Endothelial cell of umbilical vein (primary cell): ENCODE results near the gene UBL5.

Experiments
- POLR2A ChIP-seq: IDR thresholded peaks from 2 replicates; pipeline ENCODE4 v1.6.1; 2012; ENCODE audit warnings: low read depth, mild to moderate bottlenecking, control low read depth, low read length
- TF ChIP-seq, protein P1 (sequence below), 2 donors: IDR thresholded peaks; 1 replicate in 1 of 2; 2 replicates in 1 of 2; pipeline ENCODE4 v1.5.1; 2011; ENCODE audit warnings: low read length in 2 of 2, mild to moderate bottlenecking in 2 of 2, moderate library complexity in 2 of 2, control low read depth in 1 of 2, inconsistent platforms in 1 of 2, low read depth in 1 of 2; ENCODE audit not compliant: insufficient read depth in 1 of 2; ENCODE audit errors: extremely low read depth in 1 of 2
- TF ChIP-seq, protein P2 (sequence below): IDR thresholded peaks from 2 replicates; pipeline ENCODE4 v1.6.1; 2011; ENCODE audit not compliant: insufficient read depth, insufficient read length

DNA sequence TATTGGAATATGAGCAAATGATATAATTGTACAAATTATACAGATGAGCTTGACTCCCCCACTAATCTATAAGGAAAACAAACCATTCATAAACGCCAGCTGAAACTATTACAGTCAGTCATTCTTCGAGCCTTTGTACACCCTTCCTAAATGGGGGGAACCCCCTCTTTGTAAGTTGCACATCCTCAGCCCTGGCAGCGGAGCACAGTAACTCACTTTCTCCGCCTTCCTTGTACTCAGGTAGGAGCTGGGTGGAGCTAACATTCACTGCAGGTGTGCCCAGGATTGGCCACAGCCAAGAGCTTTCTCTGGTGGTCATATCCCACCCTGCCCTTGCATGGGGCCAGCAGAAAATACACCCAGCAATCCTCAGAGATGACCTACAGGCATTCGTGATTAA lies 36.0 kb downstream of the UBL5 start:
- TF ChIP-seq POLR2A: no peak
- TF ChIP-seq, protein P1, sequence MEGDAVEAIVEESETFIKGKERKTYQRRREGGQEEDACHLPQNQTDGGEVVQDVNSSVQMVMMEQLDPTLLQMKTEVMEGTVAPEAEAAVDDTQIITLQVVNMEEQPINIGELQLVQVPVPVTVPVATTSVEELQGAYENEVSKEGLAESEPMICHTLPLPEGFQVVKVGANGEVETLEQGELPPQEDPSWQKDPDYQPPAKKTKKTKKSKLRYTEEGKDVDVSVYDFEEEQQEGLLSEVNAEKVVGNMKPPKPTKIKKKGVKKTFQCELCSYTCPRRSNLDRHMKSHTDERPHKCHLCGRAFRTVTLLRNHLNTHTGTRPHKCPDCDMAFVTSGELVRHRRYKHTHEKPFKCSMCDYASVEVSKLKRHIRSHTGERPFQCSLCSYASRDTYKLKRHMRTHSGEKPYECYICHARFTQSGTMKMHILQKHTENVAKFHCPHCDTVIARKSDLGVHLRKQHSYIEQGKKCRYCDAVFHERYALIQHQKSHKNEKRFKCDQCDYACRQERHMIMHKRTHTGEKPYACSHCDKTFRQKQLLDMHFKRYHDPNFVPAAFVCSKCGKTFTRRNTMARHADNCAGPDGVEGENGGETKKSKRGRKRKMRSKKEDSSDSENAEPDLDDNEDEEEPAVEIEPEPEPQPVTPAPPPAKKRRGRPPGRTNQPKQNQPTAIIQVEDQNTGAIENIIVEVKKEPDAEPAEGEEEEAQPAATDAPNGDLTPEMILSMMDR (IDR thresholded peaks at IDR 0.05; ENCODE audit: extremely low read depth in 1 of 2, insufficient read depth in 1 of 2, low read depth in 1 of 2, low read length in 2 of 2): no peak
- TF ChIP-seq, protein P2, sequence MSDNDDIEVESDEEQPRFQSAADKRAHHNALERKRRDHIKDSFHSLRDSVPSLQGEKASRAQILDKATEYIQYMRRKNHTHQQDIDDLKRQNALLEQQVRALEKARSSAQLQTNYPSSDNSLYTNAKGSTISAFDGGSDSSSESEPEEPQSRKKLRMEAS: no peak
